NCI-H345 (cell line): Measurements from ENCODE around the gene IFT43.
A peak's percentile ranks its signal among the peaks of the same experiment; 100 is the strongest.

Source experiments
- DNase-seq: peaks from one replicate; lab custom pipeline; 2025; lab: John Stamatoyannopoulos, UW

Gene IFT43

GRCh38 chr14:76080471-76080870 lies 94.9 kb downstream of the IFT43 start:
- no peak for DNase-seq

GRCh38 chr14:76081642-76082041 lies 96.1 kb downstream of the IFT43 start:
- no peak for DNase-seq

GRCh38 chr14:76083796-76084765 lies 98.5 kb downstream of the IFT43 start:
- DNase-seq: no peak

- DNase-seq: no peak
Observed at GRCh38 chr14:76085358-76085757, 99.8 kb downstream of the IFT43 start.

GRCh38 chr14:76086636-76087035 lies 101.1 kb downstream of the IFT43 start:
- no peak for DNase-seq

- DNase-seq: no peak
Observed at GRCh38 chr14:76088326-76088725, 102.8 kb downstream of the IFT43 start.

GRCh38 chr14:76088771-76089571 lies 103.4 kb downstream of the IFT43 start:
- no peak for DNase-seq

- DNase-seq: no peak
Observed at GRCh38 chr14:76089575-76089974, 104.0 kb downstream of the IFT43 start.

GRCh38 chr14:76090616-76091391 lies 105.2 kb downstream of the IFT43 start:
- no peak for DNase-seq

GRCh38 chr14:76093077-76093476 lies 107.5 kb downstream of the IFT43 start:
- DNase-seq: no peak

- no peak for DNase-seq
Observed at GRCh38 chr14:76096257-76096656, 110.7 kb downstream of the IFT43 start.

- no peak for DNase-seq
Observed at GRCh38 chr14:76097547-76097946, 112.0 kb downstream of the IFT43 start.

GRCh38 chr14:76098047-76098446 lies 112.5 kb downstream of the IFT43 start:
- DNase-seq: no peak

GRCh38 chr14:76098916-76099675 lies 113.5 kb downstream of the IFT43 start:
- peak; percentile 46 for DNase-seq

GRCh38 chr14:76100236-76100635 lies 114.7 kb downstream of the IFT43 start:
- no peak for DNase-seq

GRCh38 chr14:76101391-76102379 lies 116.1 kb downstream of the IFT43 start:
- no peak for DNase-seq

- no peak for DNase-seq
Observed at GRCh38 chr14:76104802-76105355, 119.3 kb downstream of the IFT43 start.

GRCh38 chr14:76106188-76106587 lies 120.6 kb downstream of the IFT43 start:
- no peak for DNase-seq

- no peak for DNase-seq
Observed at GRCh38 chr14:76109087-76109880, 123.7 kb downstream of the IFT43 start.
